OCI-LY1 (cell line): Measurements from ENCODE around the gene UBR2.

Experiments
- H2AFZ ChIP-seq: fragments of 200-600 bp; sonication (generic), shearing (Covaris generic); 2 replicates; pipeline ENCODE4 v1.6.0; 2014; ENCODE audit warnings: antibody characterized with exemption, mild to moderate bottlenecking, low read length
- H3F3A ChIP-seq: fragments of 200-600 bp; sonication (generic), shearing (Covaris generic); 2 replicates; pipeline ENCODE4 v1.6.0; 2014; ENCODE audit warnings: mild to moderate bottlenecking, antibody characterized with exemption, low read length, moderate library complexity; ENCODE audit not compliant: insufficient read depth
- H3K27ac ChIP-seq: fragments of 200-600 bp; sonication (generic); 2 replicates; pipeline ENCODE4 v1.5.1; 2014; ENCODE audit warnings: low read length, mixed run types, mild to moderate bottlenecking, low read depth; ENCODE audit not compliant: poor library complexity, severe bottlenecking
- H3K27me3 ChIP-seq: fragments of 200-600 bp; sonication (generic); 2 replicates; pipeline ENCODE4 v1.6.0; 2014; ENCODE audit warnings: antibody characterized with exemption, mild to moderate bottlenecking, low read length, moderate library complexity; ENCODE audit not compliant: insufficient read depth
- H3K36me3 ChIP-seq: fragments of 200-600 bp; sonication (generic); 2 replicates; pipeline ENCODE4 v1.6.1; 2014; ENCODE audit warnings: mild to moderate bottlenecking, antibody characterized with exemption, low read length, moderate library complexity, mixed read lengths; ENCODE audit not compliant: insufficient read depth
- H3K4me1 ChIP-seq: fragments of 200-600 bp; sonication (generic); 2 replicates; pipeline ENCODE4 v1.5.1; 2014; ENCODE audit warnings: mild to moderate bottlenecking, low read length, moderate library complexity; ENCODE audit not compliant: insufficient read depth, severe bottlenecking
- H3K4me2 ChIP-seq: fragments of 200-600 bp; sonication (generic), shearing (Covaris generic); 2 replicates; pipeline ENCODE4 v1.6.1; 2014; ENCODE audit warnings: low read length
- H3K4me3 ChIP-seq: fragments of 200-600 bp; sonication (generic); 2 replicates; pipeline ENCODE4 v1.5.1; 2014; ENCODE audit warnings: low read length, low read depth, mild to moderate bottlenecking, mixed read lengths; ENCODE audit not compliant: poor library complexity, severe bottlenecking
- H3K79me2 ChIP-seq: fragments of 200-600 bp; shearing (Covaris generic); 2 replicates; pipeline ENCODE4 v1.6.1; 2016; ENCODE audit warnings: mixed run types, low read length, mixed read lengths; ENCODE audit not compliant: insufficient read depth
- H3K9ac ChIP-seq: fragments of 200-600 bp; sonication (generic), shearing (Covaris generic); 2 replicates; pipeline ENCODE4 v1.6.1; 2014; ENCODE audit warnings: mild to moderate bottlenecking, low read length, mixed read lengths
- H3K9me2 ChIP-seq: fragments of 200-600 bp; sonication (generic), shearing (Covaris generic); 2 replicates; pipeline ENCODE4 v1.6.1; 2014; ENCODE audit warnings: low read depth, mild to moderate bottlenecking, low read length, mixed read lengths
- H3K9me3 ChIP-seq: fragments of 200-600 bp; shearing (Covaris generic); 2 replicates; pipeline ENCODE4 v1.6.1; 2014; ENCODE audit warnings: low read length, mixed read lengths
- H4K20me1 ChIP-seq: fragments of 200-600 bp; sonication (generic), shearing (Covaris generic); 2 replicates; pipeline ENCODE4 v1.6.0; 2016; ENCODE audit warnings: mild to moderate bottlenecking, low read length; ENCODE audit not compliant: insufficient read depth
- CTCF ChIP-seq: fragments of 200-600 bp; sonication (generic), shearing (Covaris generic); IDR thresholded peaks from 2 replicates; pipeline ENCODE4 v1.5.1; 2017; ENCODE audit warnings: mild to moderate bottlenecking, antibody characterized with exemption, low read length, moderate library complexity, mixed read lengths
- EZH2 ChIP-seq: fragments of 200-600 bp; sonication (generic), shearing (Covaris generic); IDR thresholded peaks from 2 replicates; pipeline ENCODE4 v1.8.0; 2017; ENCODE audit warnings: borderline replicate concordance, mixed run types, mild to moderate bottlenecking, antibody characterized with exemption, low read length, moderate library complexity, mixed read lengths

UBR2 gene

GRCh38 chr6:42642794-42643193 lies 79.0 kb downstream of the UBR2 start:
- H4K20me1 ChIP-seq, result no peaks in the 10 kb centered on the region
- no peaks in the 10 kb centered on the region for H3K27me3 ChIP-seq
- no peaks in the 10 kb centered on the region for H3K4me1 ChIP-seq
- H3F3A ChIP-seq, result 0 out of 2 replicates have a peak, but pooled peaks cover 1% of the 10 kb centered on the region
- peaks cover 47% of the 10 kb centered on the region; the same call in 1 of the 2 replicates for H3K36me3 ChIP-seq
- H2AFZ ChIP-seq, result no peak overlapping the region
- H3K9me2 ChIP-seq, result no peaks in the 10 kb centered on the region
- H3K4me3 ChIP-seq, result no peak overlapping the region
- no peaks in the 10 kb centered on the region for H3K79me2 ChIP-seq
- no peak overlapping the region for H3K9ac ChIP-seq
- no peaks in the 10 kb centered on the region for H3K9me3 ChIP-seq
- H3K27ac ChIP-seq, result no peak overlapping the region
- H3K4me2 ChIP-seq, result no peak overlapping the region
- TF ChIP-seq EZH2 (no peak), CTCF (no peak)

GRCh38 chr6:42644211-42644610 lies 80.4 kb downstream of the UBR2 start:
- Histone ChIP-seq H3F3A (no peaks in the 10 kb centered on the region), H3K9ac (no peak overlapping the region), H3K27ac (no peak overlapping the region), H3K4me3 (no peak overlapping the region), H3K4me2 (no peak overlapping the region), H3K79me2 (no peaks in the 10 kb centered on the region), H3K36me3 (peaks cover 47% of the 10 kb centered on the region; the same call in 1 of the 2 replicates), H4K20me1 (no peaks in the 10 kb centered on the region), H2AFZ (no peak overlapping the region), H3K27me3 (no peaks in the 10 kb centered on the region), H3K4me1 (no peaks in the 10 kb centered on the region), H3K9me3 (no peaks in the 10 kb centered on the region), H3K9me2 (no peaks in the 10 kb centered on the region)
- TF ChIP-seq CTCF (no peak), EZH2 (no peak)

GRCh38 chr6:42652024-42652746 lies 88.4 kb downstream of the UBR2 start:
- Histone ChIP-seq H3K9me2 (no peaks in the 10 kb centered on the region), H3K27me3 (no peaks in the 10 kb centered on the region), H2AFZ (no peak overlapping the region), H3F3A (no peaks in the 10 kb centered on the region), H3K4me2 (no peak overlapping the region), H3K27ac (no peak overlapping the region), H4K20me1 (no peaks in the 10 kb centered on the region), H3K9ac (no peak overlapping the region), H3K4me1 (no peaks in the 10 kb centered on the region), H3K9me3 (no peaks in the 10 kb centered on the region), H3K4me3 (no peak overlapping the region), H3K36me3 (peaks cover 55% of the 10 kb centered on the region; the same call in 1 of the 2 replicates), H3K79me2 (no peaks in the 10 kb centered on the region)
- TF ChIP-seq CTCF, result no peak
